Subcutaneous adipose tissue (tissue), 4 donors: Measurements from ENCODE around the gene PROCR. TPM values are rescaled to one million over a fixed set of nuclear protein-coding genes. Genes with fewer than 3 reads are reported as not detected.

ENCODE experiments used
- CTCF ChIP-seq: fragments of 450-650 bp; IDR thresholded peaks from one replicate; pipeline ENCODE4 v1.5.1; 2016; ENCODE audit warnings: low read depth, mild to moderate bottlenecking, control low read depth, antibody characterized with exemption, moderate library complexity
- total RNA-seq, 4 donors: library from RNA; depleted of rRNA; stranded (reverse); fragments of >200 nt; gene quantifications; one replicate each; pipeline ENCODE4 v1.1.0, GENCODE V29; 2016

The PROCR gene
- total RNA-seq, result 10 to 100 TPM; 61.9 to 86.5 (median 71.5) TPM

GRCh38 chr20:35171753-35172433, at the start of gene PROCR:
Gene PROCR, plus strand, starts transcription at chr20:35172072. Its CDS starts 83 bp downstream, at chr20:35172155.
- no peak for TF ChIP-seq CTCF

GRCh38 chr20:35122756-35123405, 49.0 kb upstream of the PROCR start:
- no peak for TF ChIP-seq CTCF

- no peak for TF ChIP-seq CTCF
Measured at GRCh38 chr20:35125753-35126152, 46.1 kb upstream of the PROCR start.

- no peak for TF ChIP-seq CTCF
Measured at GRCh38 chr20:35129647-35130069, 42.2 kb upstream of the PROCR start.

- TF ChIP-seq CTCF, result no peak
Measured at GRCh38 chr20:35131934-35132333, 39.9 kb upstream of the PROCR start.

GRCh38 chr20:35133031-35133430, 38.8 kb upstream of the PROCR start:
- no peak for TF ChIP-seq CTCF

- TF ChIP-seq CTCF, result no peak
Measured at GRCh38 chr20:35133735-35134134, 38.1 kb upstream of the PROCR start.
